ENCODE measurements around the gene BAK1.

BAK1 gene

DNA sequence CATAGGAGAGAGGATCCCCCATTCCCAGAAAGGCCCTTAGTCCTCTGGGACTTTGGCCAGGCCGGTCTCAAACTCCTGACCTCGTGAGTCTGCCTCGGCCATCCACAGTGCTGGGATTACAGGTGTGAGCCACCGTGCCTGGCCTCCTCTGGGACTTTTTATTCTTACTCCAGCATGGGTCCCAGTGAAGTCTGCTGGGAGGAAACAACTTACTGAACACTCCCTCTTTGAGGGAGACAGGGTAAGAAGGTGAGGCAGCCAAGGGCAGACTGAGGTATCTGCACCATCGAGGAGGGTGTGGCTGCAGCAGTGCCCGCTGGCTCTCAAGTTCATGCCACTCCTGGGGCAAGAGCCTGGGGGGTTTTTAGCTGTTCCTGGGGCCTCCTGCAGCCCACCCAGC, 2.4 kb downstream of the BAK1 start:
- Histone ChIP-seq H3K4me3 (peak overlapping the region in 9 of 10 experiments; percentile 89 to 98 (median 91); a peak in 16 of 20 replicates), H3K27me3 (no peaks in the 10 kb centered on the region), H3K36me3 (peaks cover 35 to 53% (median 46%) of the 10 kb centered on the region in 11 experiments), H4K20me1 (peaks cover 0 to 35% (median 13%) of the 10 kb centered on the region in 11 experiments; a peak in 14 of 22 replicates), H3K27ac (peak overlapping the region; percentile 59 to 93 (median 89); a peak in 21 of 22 replicates), H3K4me2 (peak overlapping the region; percentile 81 to 99 (median 95)), H3K4me1 (peaks cover 31 to 48% (median 38%) of the 10 kb centered on the region in 10 experiments), H3K9ac (peak overlapping the region; percentile 87 to 96 (median 93); a peak in 20 of 22 replicates), H3K9me3 (replicated peaks in 1 of 11) (no peaks in the 10 kb centered on the region)
- no peak for TF ChIP-seq Cebpa-rat (IDR thresholded peaks at IDR 0.05)

DNA sequence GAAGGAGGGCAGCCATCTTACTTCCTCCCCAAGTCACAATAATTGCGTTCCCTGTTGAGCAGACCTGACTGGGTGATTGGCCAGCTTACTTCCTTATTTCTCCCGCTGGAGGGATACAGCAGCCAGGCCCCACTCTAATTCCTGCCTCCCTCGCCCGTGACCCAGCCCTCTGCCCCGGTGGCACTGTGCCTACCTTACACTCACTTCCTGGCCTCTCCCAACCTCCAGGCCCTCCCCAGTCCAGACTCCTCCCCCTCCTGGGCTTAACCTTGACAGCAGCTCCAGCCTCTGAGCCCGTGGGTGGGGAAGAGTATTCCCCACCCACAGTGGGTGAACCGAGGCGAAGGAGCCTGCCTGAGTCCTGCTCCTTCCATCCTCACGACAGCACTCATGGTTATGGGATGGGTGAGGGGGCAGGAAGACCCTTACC, 3.0 kb downstream of the BAK1 start:
- Histone ChIP-seq H3K4me3 (peak overlapping the region in 5 of 10 experiments; percentile 11 to 91 (median 31); a peak in 8 of 20 replicates), H3K36me3 (peaks cover 38 to 59% (median 50%) of the 10 kb centered on the region in 11 experiments), H3K9ac (peak overlapping the region; percentile 39 to 96 (median 90); a peak in 20 of 22 replicates), H3K27me3 (no peaks in the 10 kb centered on the region), H3K4me2 (peak overlapping the region; percentile 81 to 99 (median 95)), H4K20me1 (peaks cover 0 to 35% (median 13%) of the 10 kb centered on the region in 11 experiments; a peak in 14 of 22 replicates), H3K4me1 (peaks cover 36 to 54% (median 43%) of the 10 kb centered on the region in 10 experiments), H3K9me3 (replicated peaks in 1 of 11) (no peaks in the 10 kb centered on the region), H3K27ac (peak overlapping the region; percentile 28 to 93 (median 89); a peak in 20 of 22 replicates)
- TF ChIP-seq Cebpa-rat (IDR thresholded peaks at IDR 0.05): no peak

DNA sequence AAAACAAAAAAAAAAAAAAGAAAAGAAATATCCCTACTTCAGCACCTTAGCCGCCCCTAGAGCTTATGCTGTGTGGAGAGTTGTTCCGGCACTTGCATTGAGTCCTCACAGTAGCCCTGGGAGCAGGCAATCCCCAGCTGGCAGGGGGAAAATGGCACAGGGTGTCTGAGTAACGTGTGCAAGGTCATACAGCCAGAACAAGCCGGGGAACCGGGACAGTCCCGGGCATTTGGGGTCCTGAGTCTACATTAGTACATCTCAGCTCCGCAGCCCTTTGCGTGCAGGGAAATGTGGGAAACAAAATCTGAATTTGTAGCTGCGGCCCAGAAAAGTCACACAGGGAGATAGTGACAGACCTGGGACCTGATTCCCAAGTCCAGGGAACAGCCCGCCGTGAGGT, 3.4 kb downstream of the BAK1 start:
- Histone ChIP-seq H3K36me3 (peaks cover 40 to 64% (median 55%) of the 10 kb centered on the region in 11 experiments), H3K27ac (peak overlapping the region; percentile 28 to 93 (median 89); a peak in 20 of 22 replicates), H3K9ac (peak overlapping the region; percentile 33 to 96 (median 90); a peak in 15 of 22 replicates), H3K4me1 (peaks cover 41 to 59% (median 48%) of the 10 kb centered on the region in 10 experiments), H3K4me2 (peak overlapping the region; percentile 81 to 99 (median 95); a peak in 19 of 22 replicates), H4K20me1 (peaks cover 0 to 35% (median 13%) of the 10 kb centered on the region in 11 experiments; a peak in 14 of 22 replicates), H3K9me3 (replicated peaks in 1 of 11) (no peaks in the 10 kb centered on the region), H3K4me3 (peak overlapping the region in 4 of 10 experiments; percentile 29 to 91 (median 60); a peak in 8 of 20 replicates), H3K27me3 (no peaks in the 10 kb centered on the region)
- no peak for TF ChIP-seq Cebpa-rat (IDR thresholded peaks at IDR 0.05)

GRCh38 chr6:33575211-33575610, 4.9 kb downstream of the BAK1 start:
- peaks cover 40 to 64% (median 56%) of the 10 kb centered on the region in 11 experiments for H3K36me3 ChIP-seq
- H3K27me3 ChIP-seq: no peaks in the 10 kb centered on the region
- no peak overlapping the region for H3K9ac ChIP-seq
- H4K20me1 ChIP-seq: peaks cover 0 to 35% (median 13%) of the 10 kb centered on the region in 11 experiments; a peak in 14 of 22 replicates
- H3K4me3 ChIP-seq: no peak overlapping the region
- TF ChIP-seq Cebpa-rat (IDR thresholded peaks at IDR 0.05): no peak
- no peaks in the 10 kb centered on the region for H3K9me3 ChIP-seq (replicated peaks in 1 of 11)
- H3K27ac ChIP-seq: no peak overlapping the region
- H3K4me1 ChIP-seq: peaks cover 40 to 60% (median 49%) of the 10 kb centered on the region in 10 experiments
- H3K4me2 ChIP-seq: no peak overlapping the region

GRCh38 chr6:33571637-33572316, 8.3 kb downstream of the BAK1 start:
- H3K4me1 ChIP-seq: peaks cover 23 to 44% (median 29%) of the 10 kb centered on the region in 10 experiments
- peak overlapping the region; percentile 82 to 97 (median 91) for H3K4me2 ChIP-seq
- no peak for TF ChIP-seq Cebpa-rat (IDR thresholded peaks at IDR 0.05)
- peak overlapping the region; percentile 64 to 82 (median 75); a peak in 21 of 22 replicates for H3K27ac ChIP-seq
- H4K20me1 ChIP-seq: peaks cover 0 to 15% (median 0%) of the 10 kb centered on the region in 11 experiments; a peak in 6 of 22 replicates
- peaks cover 38 to 66% (median 46%) of the 10 kb centered on the region in 11 experiments for H3K36me3 ChIP-seq
- H3K4me3 ChIP-seq: peak overlapping the region; percentile 56 to 72 (median 62)
- H3K9ac ChIP-seq: peak overlapping the region; percentile 70 to 82 (median 78)
- no peaks in the 10 kb centered on the region for H3K27me3 ChIP-seq
- H3K9me3 ChIP-seq (replicated peaks in 1 of 11): no peaks in the 10 kb centered on the region

DNA sequence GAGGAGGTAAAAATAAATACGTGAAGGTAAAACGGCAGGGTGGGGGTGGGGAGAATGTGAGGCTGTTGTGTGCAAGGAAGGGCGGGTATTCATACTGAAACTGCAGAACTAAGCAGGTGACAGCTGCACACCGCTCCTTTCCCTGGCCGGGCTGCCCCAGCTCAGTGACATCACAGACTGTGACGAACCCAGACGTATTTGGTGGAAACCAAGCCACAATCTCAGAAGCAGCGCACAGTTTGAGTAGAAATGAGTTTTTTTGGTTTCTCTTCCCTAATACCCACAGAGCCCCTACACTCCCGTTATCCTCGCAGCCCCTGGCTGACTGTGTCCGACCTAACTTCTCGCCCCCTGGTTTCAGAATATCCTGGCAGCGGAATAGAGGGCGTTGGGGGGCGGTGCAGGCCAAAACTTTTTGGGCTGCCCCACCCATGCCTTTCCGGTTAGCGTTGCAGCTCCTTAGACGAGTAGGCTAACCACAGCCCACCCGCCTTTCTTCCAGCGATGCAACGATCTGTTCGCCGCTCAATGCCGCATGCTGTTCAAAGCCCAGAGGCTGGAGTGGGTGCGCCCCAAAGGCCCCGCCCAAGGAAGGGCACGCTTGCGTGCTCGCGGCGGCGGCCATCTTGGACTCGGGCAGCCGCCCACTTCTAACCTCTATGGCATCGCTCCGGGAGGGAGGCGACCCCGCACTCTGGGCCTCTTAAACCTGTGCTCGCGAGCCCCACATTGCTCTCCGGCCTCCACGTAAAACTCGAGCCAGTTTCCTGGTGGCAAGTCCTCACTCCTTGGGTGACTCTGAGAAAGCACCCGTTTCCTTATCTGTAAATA, 9.1 kb downstream of the BAK1 start:
- peaks cover 23 to 36% (median 25%) of the 10 kb centered on the region in 10 experiments for H3K4me1 ChIP-seq
- H3K27ac ChIP-seq: peak overlapping the region; percentile 64 to 82 (median 75); a peak in 21 of 22 replicates
- peaks cover 0 to 15% (median 0%) of the 10 kb centered on the region in 11 experiments; a peak in 5 of 22 replicates for H4K20me1 ChIP-seq
- 0 out of 22 replicates have a peak, but pooled peaks of 1 of the 11 experiments have one; percentile 15 for TF ChIP-seq Cebpa-rat (IDR thresholded peaks at IDR 0.05)
- peak overlapping the region; percentile 82 to 97 (median 91) for H3K4me2 ChIP-seq
- H3K36me3 ChIP-seq: peaks cover 32 to 58% (median 40%) of the 10 kb centered on the region in 11 experiments
- H3K27me3 ChIP-seq: no peaks in the 10 kb centered on the region
- no peaks in the 10 kb centered on the region for H3K9me3 ChIP-seq (replicated peaks in 1 of 11)
- H3K4me3 ChIP-seq: peak overlapping the region; percentile 56 to 72 (median 62)
- peak overlapping the region; percentile 70 to 82 (median 78) for H3K9ac ChIP-seq

GRCh38 chr6:33568826-33569570, 11.1 kb downstream of the BAK1 start:
- H3K27me3 ChIP-seq: no peaks in the 10 kb centered on the region
- no peak overlapping the region; a peak in 1 of 22 replicates for H3K27ac ChIP-seq
- H3K4me1 ChIP-seq: peaks cover 19 to 31% (median 24%) of the 10 kb centered on the region in 10 experiments
- H3K9ac ChIP-seq: no peak overlapping the region
- no peak for TF ChIP-seq Cebpa-rat (IDR thresholded peaks at IDR 0.05)
- no peaks in the 10 kb centered on the region for H3K9me3 ChIP-seq (replicated peaks in 1 of 11)
- peaks cover 0 to 3% (median 0%) of the 10 kb centered on the region in 11 experiments; a peak in 3 of 22 replicates for H4K20me1 ChIP-seq
- no peak overlapping the region for H3K4me2 ChIP-seq
- H3K4me3 ChIP-seq: no peak overlapping the region
- peaks cover 12 to 38% (median 19%) of the 10 kb centered on the region in 11 experiments for H3K36me3 ChIP-seq

GRCh38 chr6:33567836-33568235, 12.2 kb downstream of the BAK1 start:
- Histone ChIP-seq H3K36me3 (peaks cover 4 to 30% (median 10%) of the 10 kb centered on the region in 11 experiments; a peak in 15 of 22 replicates), H3K4me3 (no peak overlapping the region), H3K27me3 (no peaks in the 10 kb centered on the region), H4K20me1 (no peaks in the 10 kb centered on the region), H3K27ac (no peak overlapping the region), H3K4me1 (peaks cover 19 to 27% (median 24%) of the 10 kb centered on the region in 10 experiments), H3K9me3 (replicated peaks in 1 of 11) (no peaks in the 10 kb centered on the region), H3K4me2 (no peak overlapping the region), H3K9ac (no peak overlapping the region)
- TF ChIP-seq Cebpa-rat (IDR thresholded peaks at IDR 0.05): no peak
